ENCODE data around the gene UBAC2.

UBAC2 gene

DNA sequence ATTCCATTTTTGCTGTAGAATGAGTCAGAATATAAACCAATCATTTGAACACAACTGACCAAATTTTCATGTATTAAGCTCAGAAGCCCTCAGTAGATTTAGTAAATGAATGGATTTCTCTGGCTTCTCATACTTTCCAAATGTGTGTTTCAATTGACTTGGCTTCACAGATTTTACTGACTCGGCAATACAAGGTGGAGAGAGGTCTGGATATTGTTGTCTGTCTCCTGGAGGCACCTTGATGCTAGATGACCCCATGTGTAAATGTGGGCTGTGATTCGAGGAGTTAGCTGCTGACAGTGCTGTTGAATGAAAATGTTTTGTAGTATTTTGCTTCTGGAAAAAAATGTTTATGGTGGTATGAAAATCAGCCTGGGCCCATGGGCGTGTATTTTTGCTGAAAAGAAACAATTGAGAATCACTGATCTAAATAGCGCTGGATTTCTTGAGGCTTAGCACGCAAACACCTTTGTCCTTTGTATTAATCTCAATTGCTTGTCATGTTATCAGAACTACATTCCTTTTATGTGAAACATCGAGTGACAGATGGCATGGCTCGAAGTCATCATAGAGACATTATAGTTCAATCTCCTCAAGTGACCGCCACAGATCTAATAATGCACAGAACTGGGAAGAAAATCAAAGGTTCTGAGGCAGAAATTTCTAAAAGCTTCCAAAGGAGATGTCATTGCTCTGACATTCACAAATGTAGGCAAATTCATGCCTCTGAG lies 41.2 kb upstream of the UBAC2 start:
- H3K27ac ChIP-seq = no peak overlapping the region
- TF ChIP-seq, protein P1, sequence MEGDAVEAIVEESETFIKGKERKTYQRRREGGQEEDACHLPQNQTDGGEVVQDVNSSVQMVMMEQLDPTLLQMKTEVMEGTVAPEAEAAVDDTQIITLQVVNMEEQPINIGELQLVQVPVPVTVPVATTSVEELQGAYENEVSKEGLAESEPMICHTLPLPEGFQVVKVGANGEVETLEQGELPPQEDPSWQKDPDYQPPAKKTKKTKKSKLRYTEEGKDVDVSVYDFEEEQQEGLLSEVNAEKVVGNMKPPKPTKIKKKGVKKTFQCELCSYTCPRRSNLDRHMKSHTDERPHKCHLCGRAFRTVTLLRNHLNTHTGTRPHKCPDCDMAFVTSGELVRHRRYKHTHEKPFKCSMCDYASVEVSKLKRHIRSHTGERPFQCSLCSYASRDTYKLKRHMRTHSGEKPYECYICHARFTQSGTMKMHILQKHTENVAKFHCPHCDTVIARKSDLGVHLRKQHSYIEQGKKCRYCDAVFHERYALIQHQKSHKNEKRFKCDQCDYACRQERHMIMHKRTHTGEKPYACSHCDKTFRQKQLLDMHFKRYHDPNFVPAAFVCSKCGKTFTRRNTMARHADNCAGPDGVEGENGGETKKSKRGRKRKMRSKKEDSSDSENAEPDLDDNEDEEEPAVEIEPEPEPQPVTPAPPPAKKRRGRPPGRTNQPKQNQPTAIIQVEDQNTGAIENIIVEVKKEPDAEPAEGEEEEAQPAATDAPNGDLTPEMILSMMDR (conservative IDR thresholded peaks at IDR 0.05) = no peak
- TF ChIP-seq ZFX (IDR thresholded peaks at IDR 0.05) = no peak

DNA sequence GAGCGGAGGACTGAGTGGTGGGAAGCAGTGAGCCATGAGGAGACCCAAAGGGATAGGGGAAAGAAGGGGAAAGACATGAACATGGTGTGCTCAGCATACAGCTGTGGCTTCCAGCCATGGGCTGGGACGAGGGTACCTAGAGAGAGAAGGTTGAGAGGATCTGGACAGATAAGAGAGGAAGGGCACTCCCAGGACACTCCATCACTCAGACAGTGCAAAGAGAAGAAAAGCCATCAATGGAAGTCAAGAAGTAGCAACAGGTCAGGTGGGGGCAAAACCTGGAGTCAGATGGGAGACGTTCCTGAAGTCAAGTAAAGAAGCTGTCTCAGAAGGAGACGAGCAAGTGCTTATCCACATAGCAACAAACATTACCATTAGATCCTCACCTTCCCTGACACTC lies 40.2 kb upstream of the UBAC2 start:
- TF ChIP-seq, protein P1 (conservative IDR thresholded peaks at IDR 0.05) = no peak
- TF ChIP-seq ZFX (IDR thresholded peaks at IDR 0.05) = no peak
- no peak overlapping the region for H3K27ac ChIP-seq

DNA sequence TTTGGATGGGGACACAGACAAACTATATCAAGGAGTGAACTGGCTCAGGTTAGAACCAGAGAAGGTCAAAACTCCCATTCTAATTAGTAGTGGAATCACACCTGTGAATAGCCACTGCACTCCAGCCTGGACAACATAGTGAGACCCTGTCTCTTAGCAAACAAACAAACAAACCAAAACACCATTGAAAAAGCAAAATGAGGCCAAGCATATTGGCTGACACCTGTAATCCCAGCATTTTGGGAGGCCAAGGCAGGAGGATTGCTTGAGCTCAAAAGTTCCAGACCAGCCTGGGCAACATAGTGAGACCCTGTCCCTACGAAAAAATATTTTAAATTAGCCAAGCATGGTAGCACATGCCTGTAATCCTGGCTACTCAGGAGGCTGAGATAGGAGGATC lies 39.1 kb upstream of the UBAC2 start:
- TF ChIP-seq, protein P1 (conservative IDR thresholded peaks at IDR 0.05) = no peak
- TF ChIP-seq ZFX (IDR thresholded peaks at IDR 0.05) = no peak

DNA sequence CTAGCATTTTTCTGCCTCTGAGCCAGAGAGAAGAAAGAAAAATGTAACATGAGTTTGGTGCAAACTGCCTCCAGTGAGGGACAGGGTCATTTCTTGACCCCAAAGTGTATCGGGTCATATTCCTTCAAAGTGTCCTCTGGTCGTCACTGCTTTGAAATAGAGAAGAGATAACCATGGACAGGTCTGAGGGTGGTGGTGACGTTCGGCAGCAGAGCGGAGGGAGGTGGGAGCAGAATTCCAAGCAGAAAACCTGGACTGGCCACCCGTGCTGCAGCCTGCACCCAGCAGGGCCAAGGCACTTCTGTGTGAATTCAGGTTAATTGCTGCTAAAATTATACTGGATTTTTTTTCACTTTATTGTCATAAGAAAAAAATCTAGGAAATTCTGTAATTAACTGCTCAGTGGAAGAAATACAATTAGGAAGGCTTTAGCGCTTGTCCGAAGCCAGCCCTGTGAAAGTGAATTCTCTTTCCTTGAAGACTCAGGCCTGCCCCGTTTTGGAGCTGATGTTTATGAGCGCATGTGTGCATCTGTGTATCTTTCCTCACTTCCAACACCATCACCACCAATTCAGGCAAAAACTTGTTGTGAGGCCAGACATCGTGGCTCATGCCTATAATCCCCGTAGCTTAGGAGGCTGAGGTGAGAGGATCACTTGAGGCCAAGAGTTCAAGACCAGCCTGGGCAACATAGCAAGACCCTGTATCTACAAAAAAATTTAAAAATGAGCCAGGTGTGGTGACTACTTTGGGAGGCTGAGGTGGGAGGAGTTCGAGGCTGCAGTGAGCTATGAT lies 37.9 kb upstream of the UBAC2 start:
- TF ChIP-seq ZFX (IDR thresholded peaks at IDR 0.05) = no peak
- TF ChIP-seq, protein P1 (conservative IDR thresholded peaks at IDR 0.05) = no peak
- no peak overlapping the region for H3K27ac ChIP-seq

More for the DNA sequence above, 39.1 kb upstream of the UBAC2 start:
- no peak overlapping the region for H3K27ac ChIP-seq

GRCh38 chr13:99164226-99164625 lies 36.4 kb upstream of the UBAC2 start:
- no peak overlapping the region for H3K27ac ChIP-seq
- TF ChIP-seq, protein P1 (conservative IDR thresholded peaks at IDR 0.05) = no peak
- TF ChIP-seq ZFX (IDR thresholded peaks at IDR 0.05) = no peak

GRCh38 chr13:99165753-99166587 lies 34.7 kb upstream of the UBAC2 start:
- no peak overlapping the region for H3K27ac ChIP-seq
- TF ChIP-seq ZFX (IDR thresholded peaks at IDR 0.05) = no peak
- TF ChIP-seq, protein P1 (conservative IDR thresholded peaks at IDR 0.05) = no peak
